Measurements from ENCODE around the gene MSX1.

MSX1 gene

GRCh38 chr4:4866124-4866865 is 6.8 kb downstream of the MSX1 start:
- Mint-ChIP-seq H3K27me3 (peaks cover 69 to 73% of the 10 kb centered on the region in 2 donors), H3K27ac (peak overlapping the region; percentile 90), H3K36me3 (peaks cover 8 to 12% of the 10 kb centered on the region in 2 donors)

GRCh38 chr4:4866866-4867374 is 7.5 kb downstream of the MSX1 start:
- H3K27me3 Mint-ChIP-seq = peaks cover 68 to 73% of the 10 kb centered on the region in 2 donors
- DNase-seq (no peak), ATAC-seq (replicated peaks) (no peak)
- H3K9me3 Mint-ChIP-seq = peaks cover 6 to 16% of the 10 kb centered on the region in 2 donors
- peak overlapping the region; percentile 90 for H3K27ac Mint-ChIP-seq
- H3K4me1 Mint-ChIP-seq = peaks cover 33 to 53% of the 10 kb centered on the region in 2 donors
- H3K36me3 Mint-ChIP-seq = peaks cover 8 to 15% of the 10 kb centered on the region in 2 donors
- peak overlapping the region; percentile 83 to 85 for H3K4me3 Mint-ChIP-seq

More at GRCh38 chr4:4866124-4866865, 6.8 kb downstream of the MSX1 start:
- Mint-ChIP-seq H3K9me3 (peaks cover 6 to 16% of the 10 kb centered on the region in 2 donors), H3K4me3 (peak overlapping the region; percentile 83 to 85), H3K4me1 (peaks cover 31 to 53% of the 10 kb centered on the region in 2 donors)
- DNase-seq (no peak), ATAC-seq (replicated peaks) (no peak)

- DNase-seq (no peak), ATAC-seq (replicated peaks) (no peak)
- Mint-ChIP-seq H3K4me3 (no peak overlapping the region), H3K36me3 (peaks cover 8 to 16% of the 10 kb centered on the region in 2 donors), H3K27me3 (peaks cover 66 to 74% of the 10 kb centered on the region in 2 donors), H3K4me1 (peaks cover 34 to 52% of the 10 kb centered on the region in 2 donors), H3K9me3 (peaks cover 6 to 16% of the 10 kb centered on the region in 2 donors), H3K27ac (no peak overlapping the region)
Observed at GRCh38 chr4:4867375-4868039, 8.0 kb downstream of the MSX1 start.

- Mint-ChIP-seq H3K4me1 (peaks cover 36 to 52% of the 10 kb centered on the region in 2 donors), H3K9me3 (peaks cover 3 to 14% of the 10 kb centered on the region in 2 donors), H3K27ac (no peak overlapping the region), H3K36me3 (peaks cover 6 to 16% of the 10 kb centered on the region in 2 donors), H3K4me3 (no peak overlapping the region), H3K27me3 (peaks cover 64 to 74% of the 10 kb centered on the region in 2 donors)
- ATAC-seq (replicated peaks) (no peak), DNase-seq (no peak)
Observed at GRCh38 chr4:4868040-4868757, 8.7 kb downstream of the MSX1 start.

- no peak for DNase-seq
- Mint-ChIP-seq H3K4me1 (peaks cover 36 to 52% of the 10 kb centered on the region in 2 donors), H3K36me3 (peaks cover 6 to 16% of the 10 kb centered on the region in 2 donors), H3K27ac (peak overlapping the region; percentile 90), H3K27me3 (peaks cover 67 to 77% of the 10 kb centered on the region in 2 donors), H3K4me3 (peak overlapping the region in 1 of 2 donors; percentile 4), H3K9me3 (peaks cover 3 to 14% of the 10 kb centered on the region in 2 donors)
- ATAC-seq (replicated peaks) = no peak
Observed at GRCh38 chr4:4868758-4869723, 9.6 kb downstream of the MSX1 start.

GRCh38 chr4:4869731-4870571 is 10.5 kb downstream of the MSX1 start:
- Mint-ChIP-seq H3K36me3 (peaks cover 4 to 11% of the 10 kb centered on the region in 2 donors), H3K4me3 (peak overlapping the region; percentile 39 to 69), H3K4me1 (peaks cover 34 to 43% of the 10 kb centered on the region in 2 donors), H3K9me3 (peaks cover 3 to 10% of the 10 kb centered on the region in 2 donors), H3K27ac (peak overlapping the region; percentile 90), H3K27me3 (peaks cover 66 to 77% of the 10 kb centered on the region in 2 donors)
- ATAC-seq (replicated peaks) = no peak
- no peak for DNase-seq

- Mint-ChIP-seq H3K27me3 (peaks cover 67 to 78% of the 10 kb centered on the region in 2 donors), H3K9me3 (peaks cover 3 to 10% of the 10 kb centered on the region in 2 donors), H3K36me3 (peaks cover 4 to 11% of the 10 kb centered on the region in 2 donors), H3K4me3 (peak overlapping the region; percentile 3 to 30), H3K4me1 (peaks cover 31 to 36% of the 10 kb centered on the region in 2 donors), H3K27ac (peak overlapping the region; percentile 90)
- DNase-seq = no peak
- no peak for ATAC-seq (replicated peaks)
Observed at GRCh38 chr4:4870576-4871241, 11.2 kb downstream of the MSX1 start.

GRCh38 chr4:4871242-4871572 is 11.7 kb downstream of the MSX1 start:
- H3K4me3 Mint-ChIP-seq = peak overlapping the region; percentile 3 to 30
- peaks cover under 1 to 8% of the 10 kb centered on the region in 2 donors for H3K36me3 Mint-ChIP-seq

GRCh38 chr4:4871573-4872313 is 12.3 kb downstream of the MSX1 start:
- ATAC-seq (replicated peaks) (no peak), DNase-seq (no peak)
- Mint-ChIP-seq H3K9me3 (peaks cover 0 to 8% of the 10 kb centered on the region in 2 donors), H3K4me3 (peak overlapping the region in 1 of 2 donors; percentile 73), H3K27ac (peak overlapping the region; percentile 86), H3K27me3 (peaks cover 63 to 72% of the 10 kb centered on the region in 2 donors), H3K4me1 (peaks cover 25 to 26% of the 10 kb centered on the region in 2 donors), H3K36me3 (peaks cover 0 to 7% of the 10 kb centered on the region in 2 donors)

More at GRCh38 chr4:4871242-4871572, 11.7 kb downstream of the MSX1 start:
- peaks cover 0 to 8% of the 10 kb centered on the region in 2 donors for H3K9me3 Mint-ChIP-seq
- H3K27me3 Mint-ChIP-seq = peaks cover 67 to 75% of the 10 kb centered on the region in 2 donors
- peaks cover 28 to 31% of the 10 kb centered on the region in 2 donors for H3K4me1 Mint-ChIP-seq
- no peak for DNase-seq
- ATAC-seq (replicated peaks) = no peak
- H3K27ac Mint-ChIP-seq = peak overlapping the region; percentile 90

GRCh38 chr4:4872314-4872903 is 12.9 kb downstream of the MSX1 start:
- Mint-ChIP-seq H3K27ac (no peak overlapping the region), H3K4me1 (peaks cover 23 to 25% of the 10 kb centered on the region in 2 donors), H3K27me3 (peaks cover 69 to 76% of the 10 kb centered on the region in 2 donors), H3K36me3 (peaks cover 0 to 7% of the 10 kb centered on the region in 2 donors), H3K9me3 (peaks cover 0 to 8% of the 10 kb centered on the region in 2 donors), H3K4me3 (no peak overlapping the region)
- DNase-seq (no peak), ATAC-seq (replicated peaks) (no peak)

GRCh38 chr4:4873203-4873602 is 13.7 kb downstream of the MSX1 start:
- Mint-ChIP-seq H3K27me3 (peaks cover 74 to 82% of the 10 kb centered on the region in 2 donors), H3K27ac (no peak overlapping the region), H3K4me3 (no peak overlapping the region), H3K9me3 (peaks cover 0 to 8% of the 10 kb centered on the region in 2 donors), H3K36me3 (peaks cover 0 to 7% of the 10 kb centered on the region in 2 donors), H3K4me1 (peaks cover 23 to 25% of the 10 kb centered on the region in 2 donors)
- no peak for ATAC-seq (replicated peaks)
- DNase-seq = no peak
